GM12865 (cell line): ENCODE data around the gene NCAPG2.
"Not testable (repeated sequence)": the region's sequence is repeated elsewhere in the genome, so short reads cannot be mapped to it uniquely, and the experiment has no call there.

Source experiments
- DNase-seq: peaks from one replicate; pipeline ENCODE4 v3.0.0; 2010; ENCODE audit warnings: low read depth
- H3K4me3 ChIP-seq: 2 replicates; pipeline ENCODE4 v1.5.1; 2011; ENCODE audit warnings: mild to moderate bottlenecking, low read depth, low read length, control low read depth
- CTCF ChIP-seq: IDR thresholded peaks from 2 replicates; pipeline ENCODE4 v1.5.1; 2011; ENCODE audit warnings: low read length, control low read depth, low read depth, inconsistent platforms; ENCODE audit not compliant: insufficient read depth; ENCODE audit errors: missing control alignments

Gene NCAPG2

GRCh38 chr7:158700008-158700407, 4.6 kb downstream of the NCAPG2 start:
- no peak for DNase-seq
- no peak overlapping the region for H3K4me3 ChIP-seq
- no peak for TF ChIP-seq CTCF

- H3K4me3 ChIP-seq: no peak overlapping the region
- DNase-seq: no peak
- no peak for TF ChIP-seq CTCF
Observed at GRCh38 chr7:158699341-158699740, 5.3 kb downstream of the NCAPG2 start.

GRCh38 chr7:158698657-158699195, 5.9 kb downstream of the NCAPG2 start:
- TF ChIP-seq CTCF: no peak
- no peak for DNase-seq
- H3K4me3 ChIP-seq: no peak overlapping the region

GRCh38 chr7:158697597-158697996, 7.0 kb downstream of the NCAPG2 start:
- not testable (repeated sequence) for H3K4me3 ChIP-seq, DNase-seq

GRCh38 chr7:158695726-158696452, 8.7 kb downstream of the NCAPG2 start:
- H3K4me3 ChIP-seq: no peak overlapping the region
- peak; percentile 42 for TF ChIP-seq CTCF
- peak; percentile 38 for DNase-seq

GRCh38 chr7:158695056-158695455, 9.5 kb downstream of the NCAPG2 start:
- no peak for DNase-seq
- no peak overlapping the region for H3K4me3 ChIP-seq
- no peak for TF ChIP-seq CTCF

- TF ChIP-seq CTCF: no peak
- H3K4me3 ChIP-seq: no peak overlapping the region
- DNase-seq: no peak
Observed at GRCh38 chr7:158694650-158695049, 10.0 kb downstream of the NCAPG2 start.
